Neutrophil (primary cell): Measurements from ENCODE around the gene RORC.

ENCODE experiments used
- H3K27ac ChIP-seq: fragments of 200-600 bp; sonication (generic); 2 replicates; pipeline ENCODE4 v1.5.1; 2016; ENCODE audit warnings: mild to moderate bottlenecking, moderate library complexity
- H3K27me3 ChIP-seq: fragments of 200-600 bp; sonication (generic); 2 replicates; pipeline ENCODE4 v1.6.0; 2016; ENCODE audit warnings: mild to moderate bottlenecking
- H3K36me3 ChIP-seq: fragments of 200-600 bp; sonication (generic); 2 replicates; pipeline ENCODE4 v1.5.1; 2017
- H3K4me1 ChIP-seq, 2 experiments: fragments of 200-600 bp in 1 of 2; sonication (generic) in 1 of 2; 1 replicate in 1 of 2; 2 replicates in 1 of 2; pipeline versions ENCODE4 v1.5.1 to v1.6.1; 2013 to 2016; ENCODE audit warnings: low read depth in 1 of 2, low read length in 1 of 2, mild to moderate bottlenecking in 1 of 2, moderate library complexity in 1 of 2; ENCODE audit not compliant: control insufficient read depth in 1 of 2, insufficient read depth in 1 of 2
- H3K4me3 ChIP-seq, 2 experiments: fragments of 200-600 bp in 1 of 2; sonication (generic) in 1 of 2; 1 replicate in 1 of 2; 2 replicates in 1 of 2; pipeline ENCODE4 v1.5.1; 2013 to 2016; ENCODE audit warnings: low read depth in 1 of 2, low read length in 1 of 2, mild to moderate bottlenecking in 1 of 2, moderate library complexity in 1 of 2
- H3K9me3 ChIP-seq: fragments of 200-600 bp; sonication (generic); 2 replicates; pipeline ENCODE4 v1.5.1; 2016
- CTCF ChIP-seq: fragments of 200-600 bp; sonication (generic); IDR thresholded peaks from 2 replicates; pipeline ENCODE4 v1.5.1; 2016; ENCODE audit warnings: antibody characterized with exemption

The RORC gene

GRCh38 chr1:151835596-151835995 is 4.0 kb upstream of the RORC start:
- no peaks in the 10 kb centered on the region for H3K9me3 ChIP-seq
- peaks cover 74% of the 10 kb centered on the region for H3K27me3 ChIP-seq
- no peak overlapping the region for H3K4me3 ChIP-seq
- TF ChIP-seq CTCF = no peak
- H3K36me3 ChIP-seq = no peaks in the 10 kb centered on the region
- H3K27ac ChIP-seq = no peak overlapping the region
- peaks cover 7 to 20% of the 10 kb centered on the region in 2 experiments for H3K4me1 ChIP-seq

- Histone ChIP-seq H3K9me3 (no peaks in the 10 kb centered on the region), H3K27me3 (peaks cover 60% of the 10 kb centered on the region), H3K4me1 (peaks cover 10 to 15% of the 10 kb centered on the region in 2 experiments), H3K27ac (no peak overlapping the region), H3K4me3 (no peak overlapping the region), H3K36me3 (no peaks in the 10 kb centered on the region)
- no peak for TF ChIP-seq CTCF
Observed at GRCh38 chr1:151834239-151834638, 2.6 kb upstream of the RORC start.

- no peak overlapping the region for H3K27ac ChIP-seq
- no peaks in the 10 kb centered on the region for H3K9me3 ChIP-seq
- TF ChIP-seq CTCF = no peak
- H3K4me3 ChIP-seq = no peak overlapping the region
- H3K4me1 ChIP-seq = peaks cover 10 to 11% of the 10 kb centered on the region in 2 experiments
- peaks cover 51% of the 10 kb centered on the region for H3K27me3 ChIP-seq
- H3K36me3 ChIP-seq = no peaks in the 10 kb centered on the region
Observed at GRCh38 chr1:151833172-151833900, 1.7 kb upstream of the RORC start.

GRCh38 chr1:151832318-151832980 is 847 bp upstream of the RORC start:
- H3K27ac ChIP-seq = no peak overlapping the region
- peaks cover 46% of the 10 kb centered on the region for H3K27me3 ChIP-seq
- peaks cover 10 to 14% of the 10 kb centered on the region in 2 experiments for H3K4me1 ChIP-seq
- no peaks in the 10 kb centered on the region for H3K36me3 ChIP-seq
- TF ChIP-seq CTCF = no peak
- no peaks in the 10 kb centered on the region for H3K9me3 ChIP-seq
- no peak overlapping the region for H3K4me3 ChIP-seq

- H3K27ac ChIP-seq = no peak overlapping the region
- no peak overlapping the region for H3K4me3 ChIP-seq
Observed at GRCh38 chr1:151831256-151831591, 378 bp downstream of the RORC start.

More at GRCh38 chr1:151831256-151831591, 378 bp downstream of the RORC start:
- peaks cover 34% of the 10 kb centered on the region for H3K27me3 ChIP-seq
- no peaks in the 10 kb centered on the region for H3K36me3 ChIP-seq
- no peaks in the 10 kb centered on the region for H3K9me3 ChIP-seq
- TF ChIP-seq CTCF = no peak
- H3K4me1 ChIP-seq = peaks cover 10 to 14% of the 10 kb centered on the region in 2 experiments
